Cardiac septum (tissue), 1 donor: ENCODE data around the gene RAI14. TPM values are rescaled to one million over a fixed set of nuclear protein-coding genes. Genes with fewer than 3 reads are reported as not detected.

Source experiments
- DNase-seq: peaks from one replicate; pipeline ENCODE4 v3.0.0-alpha.2; 2020; ENCODE audit warnings: low spot score
- intact Hi-C: fragments of 100-400 bp; cut with DNase I; formaldehyde crosslinking; loops from one replicate; pipeline ENCODE4 v1.14.0; 2022
- total RNA-seq: library from RNA; stranded (reverse); fragmentation: NEBNext Ultra II Directional; extraction: Animal tissue kit (Norgen Biotek cat#: 25700); gene quantifications from one replicate; pipeline ENCODE4 v1.2.1, GENCODE V29; 2021
- donor health status: DM: no; HTN: no; CAD: no.

RAI14 gene
- total RNA-seq, 1 donor from 2014 or later = 17.5 TPM

GRCh38 chr5:34669931-34670516 is 13.9 kb downstream of the RAI14 start:
- DNase-seq = no peak
- intact Hi-C loops = no loop called here

DNA sequence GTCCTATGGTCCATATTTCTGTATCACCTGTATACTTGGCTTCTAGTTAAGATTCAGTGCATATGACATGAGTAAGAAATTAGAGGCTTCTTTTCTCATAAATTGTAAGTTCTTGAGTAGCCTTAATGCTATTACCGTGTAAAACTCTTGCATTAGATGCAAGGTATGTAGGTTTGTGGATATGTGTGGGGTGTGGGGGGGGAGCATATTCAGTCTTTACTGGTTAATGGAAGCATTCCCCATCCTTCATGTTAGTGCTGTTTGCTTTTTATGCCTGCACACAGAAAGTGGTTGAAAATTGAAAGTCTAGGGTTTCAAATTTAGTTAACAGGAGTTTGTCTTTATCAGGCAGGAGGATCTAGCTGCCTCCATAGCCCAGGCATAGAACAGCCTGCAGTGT is 16.1 kb downstream of the RAI14 start:
- DNase-seq = no peak
- intact Hi-C loops = no loop called here

DNA sequence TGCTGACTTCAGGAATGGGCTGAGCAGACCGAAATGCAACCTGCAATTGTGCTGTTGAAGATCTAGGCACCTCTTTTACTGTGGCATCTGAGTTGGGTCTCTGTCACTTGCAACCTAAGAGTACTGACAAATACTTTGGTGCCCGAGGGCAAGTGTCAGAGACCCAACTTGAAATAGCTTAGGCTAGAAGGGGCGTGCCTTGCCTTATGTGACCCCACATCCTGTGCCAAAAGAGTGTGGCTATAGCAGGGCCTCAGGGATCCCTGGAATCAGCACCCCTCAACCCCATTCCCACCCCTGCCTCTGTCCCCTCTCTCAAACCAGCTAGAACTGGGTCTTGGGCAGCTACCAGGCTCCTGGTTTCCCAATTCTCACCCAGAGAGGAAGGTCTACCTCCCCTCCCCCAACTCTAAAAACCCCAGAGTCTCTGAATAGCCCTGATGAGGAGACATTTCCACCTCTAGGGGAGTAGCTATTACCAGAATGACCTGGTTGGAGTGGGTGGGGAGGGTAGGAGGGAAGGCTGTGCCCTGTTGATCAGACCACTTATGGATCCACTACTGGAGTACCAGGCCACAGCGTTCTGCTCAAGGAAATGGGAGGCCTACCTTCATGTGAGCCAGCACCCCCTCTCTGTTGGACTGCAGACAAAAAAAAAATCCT is 17.5 kb downstream of the RAI14 start:
- intact Hi-C loops = no loop called here
- DNase-seq = no peak

DNA sequence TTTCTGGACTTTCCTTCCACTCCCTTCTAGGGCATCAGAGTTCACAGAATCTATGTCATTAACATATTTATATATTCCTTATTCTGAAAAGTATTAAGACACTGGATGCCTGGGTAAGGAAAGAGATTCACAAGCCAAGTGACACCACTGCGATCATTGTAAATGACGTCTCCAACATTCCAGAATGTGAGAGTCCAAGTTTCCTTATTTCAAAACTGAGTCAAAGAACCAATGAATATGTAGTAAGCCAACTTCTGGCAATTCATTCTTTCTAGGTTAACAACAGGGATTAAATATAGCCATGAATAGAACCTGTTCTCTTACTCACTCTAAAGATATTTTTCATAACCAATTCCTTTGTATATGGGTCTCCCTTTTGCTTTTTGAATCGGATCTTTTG is 18.1 kb downstream of the RAI14 start:
- intact Hi-C loops = no loop called here
- no peak for DNase-seq

GRCh38 chr5:34675857-34676256 is 19.7 kb downstream of the RAI14 start:
- intact Hi-C loops = no loop called here
- no peak for DNase-seq

DNA sequence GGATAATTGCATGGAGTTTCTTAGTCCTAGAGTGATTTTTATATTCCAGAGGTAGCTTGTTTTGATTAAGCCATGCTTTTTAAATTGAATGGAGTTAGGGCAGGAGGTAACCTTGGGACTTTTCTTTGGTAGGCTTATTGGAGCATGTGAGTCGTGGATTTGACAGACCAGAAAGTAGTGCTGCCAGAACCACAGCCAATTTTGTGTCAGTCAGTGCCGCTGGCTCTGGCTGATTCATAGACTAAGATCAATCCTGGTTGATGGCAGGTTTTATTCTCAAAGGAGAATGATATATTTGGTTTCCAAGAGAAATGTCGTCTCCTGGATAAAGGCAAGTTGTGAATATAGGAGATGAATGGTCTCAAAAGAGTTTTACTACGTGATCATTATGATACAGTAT is 20.3 kb downstream of the RAI14 start:
- no peak for DNase-seq
- intact Hi-C loops = no loop called here

DNA sequence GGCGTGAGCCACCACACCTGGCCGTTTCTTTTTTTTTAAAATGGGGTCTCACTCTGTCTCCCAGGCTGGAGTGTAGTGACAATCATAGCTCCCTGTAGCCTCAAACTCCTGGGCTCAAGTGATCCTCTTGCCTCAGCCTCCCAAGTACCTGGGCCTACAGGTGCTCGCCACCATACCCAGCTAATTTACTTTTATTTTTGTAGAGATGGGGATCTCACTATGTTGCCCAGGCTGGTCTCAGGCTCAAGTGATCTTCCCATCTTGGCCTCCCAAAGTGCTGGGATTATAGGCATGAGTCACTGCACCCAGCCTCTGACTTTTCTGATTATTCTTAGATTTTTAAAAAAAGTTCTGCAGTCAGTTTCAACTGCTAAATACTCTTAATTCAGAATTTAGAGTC is 21.3 kb downstream of the RAI14 start:
- DNase-seq = no peak
- intact Hi-C loops = no loop called here

GRCh38 chr5:34680896-34681295 is 24.8 kb downstream of the RAI14 start:
- intact Hi-C loops = loop anchor here (5.0 kb wide), 1 partner anchor 81 kb away; no protein-coding TSS in a partner anchor
- DNase-seq = no peak

DNA sequence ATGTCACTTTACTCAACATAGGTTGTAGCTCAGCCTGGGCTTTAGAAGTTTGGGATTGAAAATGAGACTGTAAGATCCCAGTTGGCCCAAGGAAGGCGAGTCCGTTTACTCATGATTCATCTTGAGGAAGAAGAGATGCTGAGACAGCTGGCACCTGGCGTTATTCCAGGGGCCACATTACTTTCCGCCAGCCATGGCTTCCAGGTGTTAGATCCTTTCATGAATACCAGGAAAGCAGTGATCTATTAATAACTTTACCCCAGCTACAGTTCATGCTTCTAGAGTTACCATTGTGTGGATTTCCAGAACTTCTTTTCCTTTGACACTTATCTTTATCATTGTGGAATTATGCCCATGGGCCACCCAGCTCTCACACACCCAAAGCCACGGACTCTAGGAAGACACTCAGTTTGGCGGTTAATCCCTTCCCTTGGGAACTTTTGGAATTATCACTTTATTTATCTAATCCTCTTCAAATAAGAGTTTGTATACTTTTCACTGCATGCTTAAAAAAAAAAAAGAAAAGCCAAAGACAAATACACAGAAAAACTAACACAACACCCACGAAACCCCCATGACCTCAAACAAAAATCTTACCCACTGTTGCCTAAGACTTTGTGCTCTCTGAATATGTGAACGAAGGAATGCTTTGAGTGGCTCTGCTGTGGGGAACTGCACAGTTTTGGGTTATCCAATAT is 26.9 kb downstream of the RAI14 start:
- intact Hi-C loops = loop anchor here (5.0 kb wide), 1 partner anchor 79 kb away; no protein-coding TSS in a partner anchor
- DNase-seq = no peak

DNA sequence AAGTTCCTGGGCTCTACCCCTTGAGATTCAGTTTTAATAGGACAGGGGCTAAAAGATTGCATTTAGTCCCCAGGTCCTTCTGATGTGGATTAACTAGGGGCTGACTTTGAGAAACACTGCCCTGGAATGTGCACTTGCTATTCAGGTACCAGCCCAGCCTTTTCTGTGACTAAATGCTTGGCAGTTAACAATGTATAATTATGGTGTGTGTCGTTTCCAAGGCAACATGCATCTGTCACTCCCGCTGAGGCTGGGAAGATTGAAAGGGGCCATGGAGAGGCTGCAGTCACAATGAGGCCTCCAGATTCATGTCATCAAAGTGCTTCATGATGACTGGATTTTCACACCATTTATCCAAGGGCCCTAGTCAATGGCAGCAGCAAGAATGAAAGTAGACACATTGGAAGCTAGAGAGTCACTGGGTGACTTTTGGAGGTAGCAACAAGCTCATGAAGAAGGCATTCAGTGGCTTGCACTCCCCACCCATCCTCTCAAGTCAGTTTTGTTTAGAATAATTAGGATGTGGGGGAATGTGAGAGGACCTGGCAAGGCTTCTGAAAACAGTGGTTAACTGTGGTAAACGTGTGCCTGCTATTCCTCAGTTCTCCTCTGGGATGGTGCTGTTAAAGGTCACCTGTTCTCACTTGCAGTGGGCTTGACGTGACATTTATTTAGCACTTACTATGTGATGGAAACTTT is 28.3 kb downstream of the RAI14 start:
- intact Hi-C loops = loop anchor here (5.0 kb wide), 1 partner anchor 78 kb away; no protein-coding TSS in a partner anchor
- DNase-seq = no peak

- intact Hi-C loops = loop anchor here (5.0 kb wide), 2 partner anchors 33 to 77 kb away; no protein-coding TSS in a partner anchor
- DNase-seq = no peak
Measured at GRCh38 chr5:34684980-34685352, 28.8 kb downstream of the RAI14 start.

GRCh38 chr5:34685485-34686165 is 29.5 kb downstream of the RAI14 start:
- no peak for DNase-seq
- intact Hi-C loops = loop anchor here (5.0 kb wide), 1 partner anchor 33 kb away; no protein-coding TSS in a partner anchor

- intact Hi-C loops = loop anchor here (5.0 kb wide), 1 partner anchor 35 kb away; no protein-coding TSS in a partner anchor
Measured at GRCh38 chr5:34686762-34687268, 30.7 kb downstream of the RAI14 start.

GRCh38 chr5:34687269-34688011 is 31.3 kb downstream of the RAI14 start:
- no peak for DNase-seq
- intact Hi-C loops = loop anchor here (5.0 kb wide), 1 partner anchor 35 kb away; no protein-coding TSS in a partner anchor

More at GRCh38 chr5:34686762-34687268, 30.7 kb downstream of the RAI14 start:
- peak; percentile 77 for DNase-seq

DNA sequence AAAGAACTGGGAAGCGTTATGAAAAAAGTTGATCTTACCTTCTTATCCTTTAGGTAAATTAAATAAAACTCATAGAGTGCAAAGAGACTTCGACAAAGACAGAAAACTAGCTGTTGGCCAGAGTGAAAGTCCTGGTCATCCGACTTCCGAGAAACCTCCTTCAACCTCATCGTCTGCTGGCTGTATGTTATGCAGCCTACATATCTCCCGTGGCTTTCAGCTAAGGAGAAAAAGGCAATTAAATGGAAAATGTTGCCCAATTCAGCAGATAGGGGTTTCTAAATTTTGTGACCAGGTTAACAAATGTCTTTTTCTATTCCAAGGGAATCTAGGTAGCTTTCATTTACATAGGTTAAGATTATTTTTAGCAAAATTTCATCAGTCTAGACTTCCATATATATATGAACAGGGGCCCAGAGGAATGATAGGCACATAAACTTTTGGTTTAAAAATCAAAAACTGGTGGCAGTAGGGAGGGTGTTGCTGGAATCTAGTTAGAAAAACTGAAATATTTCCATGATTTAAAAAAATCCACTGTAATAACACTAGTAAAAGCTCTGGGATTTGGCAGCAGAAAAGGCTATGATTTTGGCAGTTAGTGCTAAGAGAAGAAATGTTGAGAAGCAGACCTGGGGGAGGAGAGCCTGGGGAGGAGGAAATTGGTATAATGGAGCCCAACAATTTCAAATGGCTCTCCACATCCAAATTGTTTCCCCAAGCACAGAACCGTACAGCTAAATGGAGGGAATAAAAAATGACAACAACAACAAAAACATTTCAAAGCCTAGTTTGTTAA is 32.1 kb downstream of the RAI14 start:
- DNase-seq = no peak
- intact Hi-C loops = loop anchor here (5.0 kb wide), 1 partner anchor 36 kb away; no protein-coding TSS in a partner anchor

- intact Hi-C loops = no loop called here
- no peak for DNase-seq
Measured at GRCh38 chr5:34690301-34690700, 34.2 kb downstream of the RAI14 start.

GRCh38 chr5:34690898-34691297 is 34.8 kb downstream of the RAI14 start:
- intact Hi-C loops = no loop called here

GRCh38 chr5:34691326-34691725 is 35.2 kb downstream of the RAI14 start:
- no peak for DNase-seq
- intact Hi-C loops = no loop called here

More at GRCh38 chr5:34690898-34691297, 34.8 kb downstream of the RAI14 start:
- DNase-seq = no peak
